HepG2 (cell line): ENCODE results near the gene AHRR. TPM values are rescaled to one million over a fixed set of nuclear protein-coding genes. Genes with fewer than 3 reads are reported as not detected.
A peak's percentile ranks its signal among the peaks of the same experiment; 100 is the strongest.

Experiments used
- CBX5 ChIP-seq: sonication (generic); formaldehyde crosslinking; IDR thresholded peaks from 2 replicates; pipeline ENCODE4 v1.4.0; 2020; ENCODE audit warnings: missing genetic modification reagents, borderline replicate concordance
- HMGA1 ChIP-seq: sonication (generic); formaldehyde crosslinking; conservative IDR thresholded peaks from 2 replicates; pipeline ENCODE4 v1.4.0; 2020; ENCODE audit warnings: missing genetic modification reagents
- HNRNPK ChIP-seq: fragments of 200-400 bp; formaldehyde crosslinking; IDR thresholded peaks from 2 replicates; pipeline ENCODE4 v1.6.1; 2018; ENCODE audit warnings: low read length, low read depth, moderate library complexity, mild to moderate bottlenecking; ENCODE audit not compliant: poor library complexity, severe bottlenecking
- JUND ChIP-seq: sonication (generic); formaldehyde crosslinking; IDR thresholded peaks from 2 replicates; pipeline ENCODE4 v1.8.0; 2022; ENCODE audit warnings: mild to moderate bottlenecking, missing genetic modification reagents
- MXI1 ChIP-seq: IDR thresholded peaks from 3 replicates; pipeline ENCODE4 v1.6.1; 2012; ENCODE audit warnings: low read depth, low read length, inconsistent platforms, borderline replicate concordance
- PLRG1 ChIP-seq: fragments of 450-650 bp; conservative IDR thresholded peaks from 2 replicates; pipeline ENCODE4 v1.6.1; 2016
- SETDB1 ChIP-seq: sonication (generic); formaldehyde crosslinking; IDR thresholded peaks from 2 replicates; pipeline ENCODE4 v1.5.1; 2020; ENCODE audit warnings: missing genetic modification reagents, mild to moderate bottlenecking, borderline replicate concordance
- SIN3A ChIP-seq: IDR thresholded peaks from 2 replicates; pipeline ENCODE4 v1.6.1; 2011; ENCODE audit warnings: low read depth, mild to moderate bottlenecking, control low read depth, low read length, borderline replicate concordance
- YY1 ChIP-seq: IDR thresholded peaks from 2 replicates; pipeline ENCODE4 v1.6.1; 2011; ENCODE audit warnings: low read length, low read depth, moderate library complexity, mild to moderate bottlenecking; ENCODE audit not compliant: insufficient read depth, insufficient replicate concordance
- ZNF83 ChIP-seq: sonication (generic); formaldehyde crosslinking; IDR thresholded peaks from 2 replicates; pipeline ENCODE4 v1.4.0; 2020; ENCODE audit warnings: missing genetic modification reagents, mild to moderate bottlenecking, borderline replicate concordance
- polyA plus RNA-seq, 8 experiments: library from polyadenylated mRNA; depleted of rRNA in 3 of 8; stranded (reverse) in 7 of 8; unstranded in 1 of 8; fragments of >200 nt; fragmentation: Illumina TruSeq in 4 of 8; extraction: Trizol in 4 of 8; gene quantifications; 2 replicates each; pipeline versions ENCODE4 v1.2.1 to v1.2.3, GENCODE V29; 2011 to 2016; ENCODE audit warnings: low read depth in 4 of 8, missing spikeins in 1 of 8, mixed read lengths in 1 of 8; ENCODE audit not compliant: insufficient read depth in 1 of 8
- total RNA-seq, 5 experiments: library from RNA; depleted of rRNA; stranded (reverse); fragments of >200 nt; fragmentation: Illumina TruSeq; extraction: Trizol; gene quantifications; 2 replicates each; pipeline ENCODE4 v1.2.3, GENCODE V29; 2016; ENCODE audit warnings: low read depth in 1 of 5
- TF ChIP-seq, protein P1 (sequence below), 2 experiments: IDR thresholded peaks; 2 replicates each; pipeline ENCODE4 v1.6.1; 2011 to 2012; ENCODE audit warnings: low read length in 2 of 2, borderline replicate concordance in 1 of 2, low read depth in 1 of 2, mild to moderate bottlenecking in 1 of 2, moderate library complexity in 1 of 2
- TF ChIP-seq, protein P2 (sequence below): IDR thresholded peaks from 2 replicates; pipeline ENCODE4 v1.6.1; 2016
- TF ChIP-seq, protein P3 (sequence below): conservative IDR thresholded peaks from 2 replicates; pipeline ENCODE4 v1.6.1; 2018; ENCODE audit warnings: missing genetic modification reagents
- TF ChIP-seq, protein P4 (sequence below): fragments of 450-650 bp; IDR thresholded peaks from 2 replicates; pipeline ENCODE4 v1.6.1; 2017
- TF ChIP-seq, protein P5 (sequence below): sonication (generic); formaldehyde crosslinking; IDR thresholded peaks from 2 replicates; pipeline ENCODE4 v1.4.0; 2020; ENCODE audit warnings: missing genetic modification reagents, mild to moderate bottlenecking, borderline replicate concordance
- TF ChIP-seq, protein P6 (sequence below): sonication (generic); formaldehyde crosslinking; IDR thresholded peaks from 2 replicates; pipeline ENCODE4 v1.4.0; 2020; ENCODE audit warnings: missing genetic modification reagents, borderline replicate concordance

Gene AHRR
- total and polyA plus RNA-seq, 2 of the 13 experiments (the other 11 are each of a cell fraction or from before 2014, with no cell fraction given) = 0.28 to 0.35 TPM

DNA sequence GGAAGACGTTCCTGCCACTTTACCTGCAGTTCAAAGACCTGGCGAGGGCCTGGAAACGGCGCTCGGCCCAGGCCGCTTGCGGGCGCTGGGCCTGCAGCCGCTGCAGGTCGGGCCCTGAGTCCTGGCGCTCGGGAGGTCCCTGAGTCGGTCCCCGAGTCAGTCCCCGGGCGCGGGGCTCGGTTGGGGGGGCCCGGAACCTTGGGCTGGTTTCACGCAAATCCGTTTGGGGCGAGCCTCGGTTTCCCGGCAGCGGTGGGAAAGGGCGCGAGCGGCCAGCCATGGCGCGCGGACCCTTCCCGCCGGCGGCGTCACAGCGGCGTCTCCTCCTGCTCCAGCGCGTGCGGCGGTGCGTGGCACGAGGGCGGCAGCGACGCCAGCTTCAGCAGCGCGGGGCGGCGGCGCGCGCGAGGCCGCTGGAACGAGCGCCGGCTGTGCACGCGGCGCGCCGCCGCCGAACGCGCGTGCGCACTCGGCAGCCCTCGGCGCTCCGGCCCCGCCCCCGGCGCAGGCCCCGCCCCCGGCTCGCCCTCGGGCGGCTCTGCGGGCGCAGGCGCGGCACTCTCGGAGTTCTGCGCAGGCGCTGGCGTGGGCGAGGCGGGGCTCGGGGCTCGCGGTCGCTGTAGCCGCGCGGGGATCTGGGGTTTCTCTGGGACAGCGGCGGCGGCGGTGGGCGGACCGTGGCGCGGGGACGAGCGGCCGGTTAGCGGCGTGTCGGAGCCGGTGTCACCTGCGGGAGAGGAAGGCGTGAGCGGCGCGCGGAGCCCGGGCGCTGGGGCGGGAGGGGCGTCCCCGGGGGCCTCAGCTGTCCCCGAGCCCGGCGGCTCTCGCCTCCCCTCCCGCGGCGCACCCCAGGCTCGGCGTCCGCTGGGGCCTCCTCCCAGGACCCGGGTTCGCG is 151.4 kb downstream of the AHRR start (continued):
- TF ChIP-seq, protein P1, sequence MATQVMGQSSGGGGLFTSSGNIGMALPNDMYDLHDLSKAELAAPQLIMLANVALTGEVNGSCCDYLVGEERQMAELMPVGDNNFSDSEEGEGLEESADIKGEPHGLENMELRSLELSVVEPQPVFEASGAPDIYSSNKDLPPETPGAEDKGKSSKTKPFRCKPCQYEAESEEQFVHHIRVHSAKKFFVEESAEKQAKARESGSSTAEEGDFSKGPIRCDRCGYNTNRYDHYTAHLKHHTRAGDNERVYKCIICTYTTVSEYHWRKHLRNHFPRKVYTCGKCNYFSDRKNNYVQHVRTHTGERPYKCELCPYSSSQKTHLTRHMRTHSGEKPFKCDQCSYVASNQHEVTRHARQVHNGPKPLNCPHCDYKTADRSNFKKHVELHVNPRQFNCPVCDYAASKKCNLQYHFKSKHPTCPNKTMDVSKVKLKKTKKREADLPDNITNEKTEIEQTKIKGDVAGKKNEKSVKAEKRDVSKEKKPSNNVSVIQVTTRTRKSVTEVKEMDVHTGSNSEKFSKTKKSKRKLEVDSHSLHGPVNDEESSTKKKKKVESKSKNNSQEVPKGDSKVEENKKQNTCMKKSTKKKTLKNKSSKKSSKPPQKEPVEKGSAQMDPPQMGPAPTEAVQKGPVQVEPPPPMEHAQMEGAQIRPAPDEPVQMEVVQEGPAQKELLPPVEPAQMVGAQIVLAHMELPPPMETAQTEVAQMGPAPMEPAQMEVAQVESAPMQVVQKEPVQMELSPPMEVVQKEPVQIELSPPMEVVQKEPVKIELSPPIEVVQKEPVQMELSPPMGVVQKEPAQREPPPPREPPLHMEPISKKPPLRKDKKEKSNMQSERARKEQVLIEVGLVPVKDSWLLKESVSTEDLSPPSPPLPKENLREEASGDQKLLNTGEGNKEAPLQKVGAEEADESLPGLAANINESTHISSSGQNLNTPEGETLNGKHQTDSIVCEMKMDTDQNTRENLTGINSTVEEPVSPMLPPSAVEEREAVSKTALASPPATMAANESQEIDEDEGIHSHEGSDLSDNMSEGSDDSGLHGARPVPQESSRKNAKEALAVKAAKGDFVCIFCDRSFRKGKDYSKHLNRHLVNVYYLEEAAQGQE (IDR thresholded peaks at IDR 0.05; ENCODE audit: borderline replicate concordance in 1 of 2, low read depth in 1 of 2, low read length in 2 of 2) = no peak
- TF ChIP-seq SIN3A (peak; percentile 56; the same call in 1 of the 2 replicates), PLRG1 (no peak), ZNF83 (CRISPR knock-in tag) (peak; percentile 93; the same call in 1 of the 2 replicates), YY1 (peak; percentile 71), MXI1 (peak; percentile 67; the same call in 1 of the 3 replicates), HNRNPK (peak; percentile 9), CBX5 (CRISPR knock-in tag) (no peak), JUND (CRISPR knock-in tag) (peak; percentile 57; the same call in 1 of the 2 replicates), SETDB1 (CRISPR knock-in tag) (no peak), HMGA1 (CRISPR knock-in tag) (no peak)
- TF ChIP-seq, protein P2, sequence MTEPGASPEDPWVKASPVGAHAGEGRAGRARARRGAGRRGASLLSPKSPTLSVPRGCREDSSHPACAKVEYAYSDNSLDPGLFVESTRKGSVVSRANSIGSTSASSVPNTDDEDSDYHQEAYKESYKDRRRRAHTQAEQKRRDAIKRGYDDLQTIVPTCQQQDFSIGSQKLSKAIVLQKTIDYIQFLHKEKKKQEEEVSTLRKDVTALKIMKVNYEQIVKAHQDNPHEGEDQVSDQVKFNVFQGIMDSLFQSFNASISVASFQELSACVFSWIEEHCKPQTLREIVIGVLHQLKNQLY = no peak
- TF ChIP-seq, protein P3, sequence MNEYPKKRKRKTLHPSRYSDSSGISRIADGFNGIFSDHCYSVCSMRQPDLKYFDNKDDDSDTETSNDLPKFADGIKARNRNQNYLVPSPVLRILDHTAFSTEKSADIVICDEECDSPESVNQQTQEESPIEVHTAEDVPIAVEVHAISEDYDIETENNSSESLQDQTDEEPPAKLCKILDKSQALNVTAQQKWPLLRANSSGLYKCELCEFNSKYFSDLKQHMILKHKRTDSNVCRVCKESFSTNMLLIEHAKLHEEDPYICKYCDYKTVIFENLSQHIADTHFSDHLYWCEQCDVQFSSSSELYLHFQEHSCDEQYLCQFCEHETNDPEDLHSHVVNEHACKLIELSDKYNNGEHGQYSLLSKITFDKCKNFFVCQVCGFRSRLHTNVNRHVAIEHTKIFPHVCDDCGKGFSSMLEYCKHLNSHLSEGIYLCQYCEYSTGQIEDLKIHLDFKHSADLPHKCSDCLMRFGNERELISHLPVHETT (CRISPR knock-in tag) = no peak
- TF ChIP-seq, protein P4, sequence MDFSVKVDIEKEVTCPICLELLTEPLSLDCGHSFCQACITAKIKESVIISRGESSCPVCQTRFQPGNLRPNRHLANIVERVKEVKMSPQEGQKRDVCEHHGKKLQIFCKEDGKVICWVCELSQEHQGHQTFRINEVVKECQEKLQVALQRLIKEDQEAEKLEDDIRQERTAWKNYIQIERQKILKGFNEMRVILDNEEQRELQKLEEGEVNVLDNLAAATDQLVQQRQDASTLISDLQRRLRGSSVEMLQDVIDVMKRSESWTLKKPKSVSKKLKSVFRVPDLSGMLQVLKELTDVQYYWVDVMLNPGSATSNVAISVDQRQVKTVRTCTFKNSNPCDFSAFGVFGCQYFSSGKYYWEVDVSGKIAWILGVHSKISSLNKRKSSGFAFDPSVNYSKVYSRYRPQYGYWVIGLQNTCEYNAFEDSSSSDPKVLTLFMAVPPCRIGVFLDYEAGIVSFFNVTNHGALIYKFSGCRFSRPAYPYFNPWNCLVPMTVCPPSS = no peak
- TF ChIP-seq, protein P5, sequence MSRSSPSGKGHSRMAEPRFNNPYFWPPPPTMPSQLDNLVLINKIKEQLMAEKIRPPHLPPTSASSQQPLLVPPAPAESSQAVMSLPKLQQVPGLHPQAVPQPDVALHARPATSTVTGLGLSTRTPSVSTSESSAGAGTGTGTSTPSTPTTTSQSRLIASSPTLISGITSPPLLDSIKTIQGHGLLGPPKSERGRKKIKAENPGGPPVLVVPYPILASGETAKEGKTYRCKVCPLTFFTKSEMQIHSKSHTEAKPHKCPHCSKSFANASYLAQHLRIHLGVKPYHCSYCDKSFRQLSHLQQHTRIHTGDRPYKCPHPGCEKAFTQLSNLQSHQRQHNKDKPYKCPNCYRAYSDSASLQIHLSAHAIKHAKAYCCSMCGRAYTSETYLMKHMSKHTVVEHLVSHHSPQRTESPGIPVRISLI = no peak
- TF ChIP-seq, protein P6, sequence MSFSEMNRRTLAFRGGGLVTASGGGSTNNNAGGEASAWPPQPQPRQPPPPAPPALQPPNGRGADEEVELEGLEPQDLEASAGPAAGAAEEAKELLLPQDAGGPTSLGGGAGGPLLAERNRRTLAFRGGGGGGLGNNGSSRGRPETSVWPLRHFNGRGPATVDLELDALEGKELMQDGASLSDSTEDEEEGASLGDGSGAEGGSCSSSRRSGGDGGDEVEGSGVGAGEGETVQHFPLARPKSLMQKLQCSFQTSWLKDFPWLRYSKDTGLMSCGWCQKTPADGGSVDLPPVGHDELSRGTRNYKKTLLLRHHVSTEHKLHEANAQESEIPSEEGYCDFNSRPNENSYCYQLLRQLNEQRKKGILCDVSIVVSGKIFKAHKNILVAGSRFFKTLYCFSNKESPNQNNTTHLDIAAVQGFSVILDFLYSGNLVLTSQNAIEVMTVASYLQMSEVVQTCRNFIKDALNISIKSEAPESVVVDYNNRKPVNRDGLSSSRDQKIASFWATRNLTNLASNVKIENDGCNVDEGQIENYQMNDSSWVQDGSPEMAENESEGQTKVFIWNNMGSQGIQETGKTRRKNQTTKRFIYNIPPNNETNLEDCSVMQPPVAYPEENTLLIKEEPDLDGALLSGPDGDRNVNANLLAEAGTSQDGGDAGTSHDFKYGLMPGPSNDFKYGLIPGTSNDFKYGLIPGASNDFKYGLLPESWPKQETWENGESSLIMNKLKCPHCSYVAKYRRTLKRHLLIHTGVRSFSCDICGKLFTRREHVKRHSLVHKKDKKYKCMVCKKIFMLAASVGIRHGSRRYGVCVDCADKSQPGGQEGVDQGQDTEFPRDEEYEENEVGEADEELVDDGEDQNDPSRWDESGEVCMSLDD (CRISPR knock-in tag) = no peak; the same call in 1 of the 2 replicates
